ENCODE measurements around the gene MAN1C1.

MAN1C1 gene

GRCh38 chr1:25771221-25772114, 154.9 kb downstream of the MAN1C1 start:
- H3K27ac ChIP-seq (ENCODE audit: low read depth, low read length) = no peak overlapping the region
- no peaks in the 10 kb centered on the region for H3K79me2 ChIP-seq (ENCODE audit: insufficient read depth, low read length)
- H2AFZ ChIP-seq (ENCODE audit: low read depth, low read length, severe bottlenecking) = no peak overlapping the region
- no peaks in the 10 kb centered on the region for H3F3A ChIP-seq (ENCODE audit: insufficient read depth)
- no peaks in the 10 kb centered on the region for H3K9me2 ChIP-seq (replicated peaks; ENCODE audit: insufficient read depth, low read length)
- no peak overlapping the region for H3K4me2 ChIP-seq (ENCODE audit: low read depth, low read length, poor library complexity, severe bottlenecking)
- H4K20me1 ChIP-seq (ENCODE audit: low read depth, low read length) = no peaks in the 10 kb centered on the region
- H3K27me3 ChIP-seq (ENCODE audit: low read length) = no peaks in the 10 kb centered on the region
- H3K9ac ChIP-seq (ENCODE audit: low read length) = no peak overlapping the region
- no peak overlapping the region for H3K4me3 ChIP-seq (ENCODE audit: insufficient read depth, low read length, poor library complexity, severe bottlenecking)
- no peaks in the 10 kb centered on the region for H3K9me3 ChIP-seq (ENCODE audit: insufficient read depth, low read length)
- TF ChIP-seq CTCF (IDR thresholded peaks at IDR 0.05; ENCODE audit: insufficient read depth, low read length, poor library complexity, severe bottlenecking) (no peak), EZH2phosphoT487 (conservative IDR thresholded peaks at IDR 0.05; ENCODE audit: low read length) (no peak)
- H3K36me3 ChIP-seq (ENCODE audit: low read length) = no peaks in the 10 kb centered on the region

- H3K9me2 ChIP-seq (replicated peaks; ENCODE audit: insufficient read depth, low read length) = no peaks in the 10 kb centered on the region
- no peaks in the 10 kb centered on the region for H4K20me1 ChIP-seq (ENCODE audit: low read depth, low read length)
- TF ChIP-seq CTCF (IDR thresholded peaks at IDR 0.05; ENCODE audit: insufficient read depth, low read length, poor library complexity, severe bottlenecking) (no peak), EZH2phosphoT487 (conservative IDR thresholded peaks at IDR 0.05; ENCODE audit: low read length) (no peak)
- H2AFZ ChIP-seq (ENCODE audit: low read depth, low read length, severe bottlenecking) = no peak overlapping the region
- no peak overlapping the region for H3K4me2 ChIP-seq (ENCODE audit: low read depth, low read length, poor library complexity, severe bottlenecking)
- no peaks in the 10 kb centered on the region for H3F3A ChIP-seq (ENCODE audit: insufficient read depth)
- H3K36me3 ChIP-seq (ENCODE audit: low read length) = no peaks in the 10 kb centered on the region
- H3K27ac ChIP-seq (ENCODE audit: low read depth, low read length) = no peak overlapping the region
- no peaks in the 10 kb centered on the region for H3K79me2 ChIP-seq (ENCODE audit: insufficient read depth, low read length)
- H3K27me3 ChIP-seq (ENCODE audit: low read length) = no peaks in the 10 kb centered on the region
- H3K9me3 ChIP-seq (ENCODE audit: insufficient read depth, low read length) = no peaks in the 10 kb centered on the region
- no peak overlapping the region for H3K4me3 ChIP-seq (ENCODE audit: insufficient read depth, low read length, poor library complexity, severe bottlenecking)
- H3K9ac ChIP-seq (ENCODE audit: low read length) = no peak overlapping the region
Observed at GRCh38 chr1:25772164-25772563, 155.6 kb downstream of the MAN1C1 start.

- Histone ChIP-seq H3K4me2 (ENCODE audit: low read depth, low read length, poor library complexity, severe bottlenecking) (no peak overlapping the region), H3K27me3 (ENCODE audit: low read length) (no peaks in the 10 kb centered on the region), H3K27ac (ENCODE audit: low read depth, low read length) (no peak overlapping the region)
Observed at GRCh38 chr1:25772692-25773245, 156.2 kb downstream of the MAN1C1 start.

More at GRCh38 chr1:25772692-25773245, 156.2 kb downstream of the MAN1C1 start:
- H3K79me2 ChIP-seq (ENCODE audit: insufficient read depth, low read length) = no peaks in the 10 kb centered on the region
- TF ChIP-seq CTCF (IDR thresholded peaks at IDR 0.05; ENCODE audit: insufficient read depth, low read length, poor library complexity, severe bottlenecking) = no peak
- H3K9me3 ChIP-seq (ENCODE audit: insufficient read depth, low read length) = no peaks in the 10 kb centered on the region
- H3K4me3 ChIP-seq (ENCODE audit: insufficient read depth, low read length, poor library complexity, severe bottlenecking) = no peak overlapping the region
- no peaks in the 10 kb centered on the region for H3K9me2 ChIP-seq (replicated peaks; ENCODE audit: insufficient read depth, low read length)
- H2AFZ ChIP-seq (ENCODE audit: low read depth, low read length, severe bottlenecking) = no peak overlapping the region
- no peak overlapping the region for H3K9ac ChIP-seq (ENCODE audit: low read length)
- no peaks in the 10 kb centered on the region for H3F3A ChIP-seq (ENCODE audit: insufficient read depth)
- H4K20me1 ChIP-seq (ENCODE audit: low read depth, low read length) = no peaks in the 10 kb centered on the region
- no peaks in the 10 kb centered on the region for H3K36me3 ChIP-seq (ENCODE audit: low read length)
